ENCODE results near the gene RASA2. TPM values are rescaled to one million over a fixed set of nuclear protein-coding genes. Genes with fewer than 3 reads are reported as not detected.

RASA2 gene
- total RNA-seq, 4 donors from 2014 or later = 1.9 to 10.6 (median 4.5) TPM

- Histone ChIP-seq H3K27ac (no peak overlapping the region), H3K36me3 (no peaks in the 10 kb centered on the region), H3K4me1 (peaks cover 0 to 23% of the 10 kb centered on the region in 2 donors), H3K9me3 (no peaks in the 10 kb centered on the region), H3K4me3 (no peak overlapping the region), H3K27me3 (no peaks in the 10 kb centered on the region)
- no peak for DNase-seq
- no peak for TF ChIP-seq POLR2A (IDR thresholded peaks at IDR 0.05)
- TF ChIP-seq CTCF (IDR thresholded peaks at IDR 0.05 in 4 of 5, conservative IDR thresholded peaks at IDR 0.05 in 1 of 5) = no peak
- no peak for ATAC-seq
- intact Hi-C loops (cut with DNase I; ENCODE audit: low total_unique reads) = no loop called here
- in situ Hi-C loops (cut with MboI; ENCODE audit: low sequenced_read_pairs in 4 of 4) = no loop called here
These were observed 39.9 kb downstream of the RASA2 start for GRCh38 chr3:141526709-141527108.

GRCh38 chr3:141528800-141529199, 42.0 kb downstream of the RASA2 start:
- Histone ChIP-seq H3K4me3 (no peak overlapping the region), H3K9me3 (no peaks in the 10 kb centered on the region), H3K4me1 (peaks cover 0 to 23% of the 10 kb centered on the region in 2 donors), H3K27ac (no peak overlapping the region), H3K27me3 (no peaks in the 10 kb centered on the region), H3K36me3 (no peaks in the 10 kb centered on the region)
- no peak for TF ChIP-seq POLR2A (IDR thresholded peaks at IDR 0.05)
- TF ChIP-seq CTCF (IDR thresholded peaks at IDR 0.05 in 4 of 5, conservative IDR thresholded peaks at IDR 0.05 in 1 of 5) = no peak
- intact Hi-C loops (cut with DNase I; ENCODE audit: low total_unique reads) = no loop called here
- DNase-seq (no peak), ATAC-seq (no peak)
- in situ Hi-C loops (cut with MboI; ENCODE audit: low sequenced_read_pairs in 4 of 4) = no loop called here

GRCh38 chr3:141529256-141529655, 42.4 kb downstream of the RASA2 start:
- peak overlapping the region in 1 of 4 donors; percentile 50 for H3K27ac ChIP-seq

GRCh38 chr3:141529717-141530414, 43.0 kb downstream of the RASA2 start:
- ATAC-seq (no peak), DNase-seq (no peak)
- intact Hi-C loops (cut with DNase I; ENCODE audit: low total_unique reads) (no loop called here), in situ Hi-C loops (cut with MboI; ENCODE audit: low sequenced_read_pairs in 4 of 4) (no loop called here)
- Histone ChIP-seq H3K36me3 (no peaks in the 10 kb centered on the region), H3K4me3 (no peak overlapping the region), H3K4me1 (peaks cover 0 to 23% of the 10 kb centered on the region in 2 donors), H3K27me3 (no peaks in the 10 kb centered on the region), H3K27ac (peak overlapping the region in 3 of 4 donors; percentile 18 to 50 (median 44)), H3K9me3 (no peaks in the 10 kb centered on the region)
- TF ChIP-seq POLR2A (IDR thresholded peaks at IDR 0.05) (no peak), CTCF (IDR thresholded peaks at IDR 0.05 in 4 of 5, conservative IDR thresholded peaks at IDR 0.05 in 1 of 5) (no peak)

More at GRCh38 chr3:141529256-141529655, 42.4 kb downstream of the RASA2 start:
- TF ChIP-seq CTCF (IDR thresholded peaks at IDR 0.05 in 4 of 5, conservative IDR thresholded peaks at IDR 0.05 in 1 of 5) = no peak
- no peak for TF ChIP-seq POLR2A (IDR thresholded peaks at IDR 0.05)
- intact Hi-C loops (cut with DNase I; ENCODE audit: low total_unique reads) = no loop called here
- DNase-seq = no peak
- H3K9me3 ChIP-seq = no peaks in the 10 kb centered on the region
- in situ Hi-C loops (cut with MboI; ENCODE audit: low sequenced_read_pairs in 4 of 4) = no loop called here
- no peaks in the 10 kb centered on the region for H3K36me3 ChIP-seq
- peaks cover 0 to 23% of the 10 kb centered on the region in 2 donors for H3K4me1 ChIP-seq
- H3K27me3 ChIP-seq = no peaks in the 10 kb centered on the region
- H3K4me3 ChIP-seq = no peak overlapping the region
- ATAC-seq = no peak
